ENCODE results near the gene NLRC5.
"Not testable (repeated sequence)": the region's sequence is repeated elsewhere in the genome, so short reads cannot be mapped to it uniquely, and the experiment has no call there.

The NLRC5 gene

GRCh38 chr16:57066625-57067024 lies 77.3 kb downstream of the NLRC5 start:
- no peak overlapping the region for H3K4me3 ChIP-seq (ENCODE audit: low read depth, low read length)
- no peak for TF ChIP-seq CTCF (IDR thresholded peaks at IDR 0.05; ENCODE audit: control insufficient read depth, extremely low read depth, insufficient read depth)
- no peak for DNase-seq (ENCODE audit: low read depth)

DNA sequence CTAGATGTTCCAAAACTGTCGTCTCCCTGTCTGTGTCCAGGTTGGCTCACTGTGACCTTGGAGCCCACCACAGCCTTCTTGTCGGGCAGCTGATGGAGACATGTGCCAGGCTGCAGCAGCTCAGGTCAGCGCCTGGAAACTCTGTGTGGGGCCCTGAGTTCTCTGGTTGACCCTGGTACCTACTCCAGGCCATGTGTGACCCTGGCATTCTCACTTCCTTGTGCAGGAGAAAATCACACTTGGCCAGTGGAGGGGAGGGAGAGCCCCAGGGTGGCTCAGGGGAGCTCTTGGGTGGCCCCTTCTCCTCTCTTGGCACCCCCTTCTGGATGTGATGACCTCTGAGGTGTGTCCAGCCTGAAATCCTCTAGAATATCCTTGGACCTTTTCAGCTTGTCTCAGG lies 78.0 kb downstream of the NLRC5 start:
- TF ChIP-seq CTCF (IDR thresholded peaks at IDR 0.05; ENCODE audit: control insufficient read depth, extremely low read depth, insufficient read depth), result no peak
- DNase-seq (ENCODE audit: low read depth), result no peak
- H3K4me3 ChIP-seq (ENCODE audit: low read depth, low read length), result no peak overlapping the region

DNA sequence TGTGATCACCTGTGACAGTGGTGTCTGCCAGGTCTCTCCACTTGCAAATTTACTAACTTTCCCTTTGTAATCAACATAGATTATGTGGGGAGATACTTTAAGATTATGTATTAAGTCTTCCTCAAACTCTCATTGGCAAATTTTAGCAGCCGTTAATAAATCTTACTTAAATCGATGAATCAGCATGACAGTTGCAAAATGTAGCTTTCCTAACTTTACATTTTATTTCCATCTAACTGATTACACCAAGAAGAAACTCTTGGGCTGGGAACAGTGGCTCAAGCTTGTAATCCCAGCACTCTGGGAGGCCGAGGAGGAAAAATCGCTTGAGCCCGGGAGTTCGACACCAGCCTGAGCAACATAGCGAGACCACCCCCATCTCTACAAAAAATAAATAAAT lies 79.7 kb downstream of the NLRC5 start:
- DNase-seq (ENCODE audit: low read depth), result no peak
- no peak for TF ChIP-seq CTCF (IDR thresholded peaks at IDR 0.05; ENCODE audit: control insufficient read depth, extremely low read depth, insufficient read depth)
- no peak overlapping the region for H3K4me3 ChIP-seq (ENCODE audit: low read depth, low read length)

GRCh38 chr16:57069635-57070370 lies 80.4 kb downstream of the NLRC5 start:
- DNase-seq (ENCODE audit: low read depth), result no peak
- no peak overlapping the region for H3K4me3 ChIP-seq (ENCODE audit: low read depth, low read length)
- TF ChIP-seq CTCF (IDR thresholded peaks at IDR 0.05; ENCODE audit: control insufficient read depth, extremely low read depth, insufficient read depth), result no peak

DNA sequence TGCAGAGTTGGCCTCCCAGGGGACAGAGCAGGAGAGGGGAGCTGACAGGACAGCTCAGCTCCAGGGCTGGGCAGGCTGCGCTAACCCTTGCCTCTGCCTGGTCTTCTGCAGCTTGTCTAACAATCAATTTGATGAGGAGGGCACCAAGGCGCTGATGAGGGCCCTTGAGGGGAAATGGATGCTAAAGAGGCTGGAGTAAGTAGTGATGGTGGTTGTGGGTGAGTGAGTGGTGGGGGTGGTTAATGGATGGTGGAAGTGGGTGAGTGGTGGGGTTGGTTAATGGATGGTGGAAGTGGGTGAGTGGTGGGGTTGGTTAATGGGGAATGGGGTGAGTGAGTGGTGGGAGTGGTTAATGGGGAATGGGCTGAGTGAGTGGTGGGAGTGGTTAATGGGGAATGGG lies 81.1 kb downstream of the NLRC5 start:
- TF ChIP-seq CTCF (IDR thresholded peaks at IDR 0.05; ENCODE audit: control insufficient read depth, extremely low read depth, insufficient read depth), result no peak
- H3K4me3 ChIP-seq (ENCODE audit: low read depth, low read length), result no peak overlapping the region
- no peak for DNase-seq (ENCODE audit: low read depth)

- not testable (repeated sequence) for DNase-seq (ENCODE audit: low read depth); H3K4me3 ChIP-seq (ENCODE audit: low read depth, low read length)
These were observed 81.8 kb downstream of the NLRC5 start for GRCh38 chr16:57071081-57071732.

GRCh38 chr16:57071831-57072582 lies 82.7 kb downstream of the NLRC5 start:
- TF ChIP-seq CTCF (IDR thresholded peaks at IDR 0.05; ENCODE audit: control insufficient read depth, extremely low read depth, insufficient read depth), result no peak
- DNase-seq (ENCODE audit: low read depth), result no peak
- H3K4me3 ChIP-seq (ENCODE audit: low read depth, low read length), result no peak overlapping the region
